ENCODE results near the gene SNX30. TPM values are rescaled to one million over a fixed set of nuclear protein-coding genes. Genes with fewer than 3 reads are reported as not detected.

Gene SNX30
- total RNA-seq, 2 experiments from 2014 or later, result 13.5 to 19.8 TPM

DNA sequence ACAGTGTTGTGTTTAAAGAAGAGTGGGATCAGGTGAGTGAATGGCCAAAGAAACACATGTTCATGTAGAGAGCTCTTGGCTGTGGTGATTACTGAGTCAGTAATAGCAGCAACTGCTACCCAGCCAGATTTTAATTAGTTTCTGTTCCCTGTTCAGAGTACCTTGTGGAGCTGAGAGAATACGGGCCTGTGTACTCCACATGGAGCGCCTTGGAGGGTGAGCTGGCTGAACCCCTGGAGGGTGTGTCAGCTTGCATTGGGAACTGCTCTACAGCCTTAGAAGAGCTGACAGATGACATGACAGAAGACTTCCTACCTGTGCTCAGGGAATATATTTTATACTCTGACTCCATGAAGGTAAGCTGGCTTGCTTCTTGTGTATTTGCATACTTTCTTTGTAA, 87.8 kb downstream of the SNX30 start:
- H3K36me3 ChIP-seq (ENCODE audit: insufficient read depth, low read length), result peaks cover 10% of the 10 kb centered on the region; the same call in 1 of the 2 replicates
- no peak overlapping the region for H3K4me2 ChIP-seq (ENCODE audit: low read length)
- H3K4me3 ChIP-seq (ENCODE audit: low read depth, low read length, poor library complexity, severe bottlenecking), result no peak overlapping the region
- H2AFZ ChIP-seq (ENCODE audit: low read length), result no peak overlapping the region
- H4K20me1 ChIP-seq (ENCODE audit: insufficient read depth, low read length), result no peaks in the 10 kb centered on the region
- no peaks in the 10 kb centered on the region for H3K9me2 ChIP-seq (ENCODE audit: insufficient read depth, low read length)
- BruUV-seq (replicated peaks), result no TSS peak
- H3K79me2 ChIP-seq (ENCODE audit: insufficient read depth, low read depth, low read length), result no peaks in the 10 kb centered on the region
- H3K4me1 ChIP-seq (ENCODE audit: insufficient read depth, low read length, poor library complexity, severe bottlenecking), result no peaks in the 10 kb centered on the region
- H3K27ac ChIP-seq (ENCODE audit: low read depth, low read length, poor library complexity, severe bottlenecking), result no peak overlapping the region
- DNase-seq (ENCODE audit: low spot score), result no peak
- intact Hi-C loops (cut with micrococcal nuclease; ENCODE audit: unreplicated experiment), result no loop called here
- ChIA-PET CTCF (ENCODE audit: unreplicated experiment) (no interaction called here), POLR2A (interaction anchor here (0.6 to 0.8 kb wide), 2 partner anchors 121 to 1247 kb away, joined by 3 read pairs; no protein-coding TSS in a partner anchor)
- TF ChIP-seq EZH2phosphoT487 (IDR thresholded peaks at IDR 0.05; ENCODE audit: borderline replicate concordance, low read depth, low read length), result no peak
- TF ChIP-seq, protein P1, sequence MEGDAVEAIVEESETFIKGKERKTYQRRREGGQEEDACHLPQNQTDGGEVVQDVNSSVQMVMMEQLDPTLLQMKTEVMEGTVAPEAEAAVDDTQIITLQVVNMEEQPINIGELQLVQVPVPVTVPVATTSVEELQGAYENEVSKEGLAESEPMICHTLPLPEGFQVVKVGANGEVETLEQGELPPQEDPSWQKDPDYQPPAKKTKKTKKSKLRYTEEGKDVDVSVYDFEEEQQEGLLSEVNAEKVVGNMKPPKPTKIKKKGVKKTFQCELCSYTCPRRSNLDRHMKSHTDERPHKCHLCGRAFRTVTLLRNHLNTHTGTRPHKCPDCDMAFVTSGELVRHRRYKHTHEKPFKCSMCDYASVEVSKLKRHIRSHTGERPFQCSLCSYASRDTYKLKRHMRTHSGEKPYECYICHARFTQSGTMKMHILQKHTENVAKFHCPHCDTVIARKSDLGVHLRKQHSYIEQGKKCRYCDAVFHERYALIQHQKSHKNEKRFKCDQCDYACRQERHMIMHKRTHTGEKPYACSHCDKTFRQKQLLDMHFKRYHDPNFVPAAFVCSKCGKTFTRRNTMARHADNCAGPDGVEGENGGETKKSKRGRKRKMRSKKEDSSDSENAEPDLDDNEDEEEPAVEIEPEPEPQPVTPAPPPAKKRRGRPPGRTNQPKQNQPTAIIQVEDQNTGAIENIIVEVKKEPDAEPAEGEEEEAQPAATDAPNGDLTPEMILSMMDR (conservative IDR thresholded peaks at IDR 0.05; ENCODE audit: low read length), result no peak
- H3K9me3 ChIP-seq (ENCODE audit: low read length), result no peaks in the 10 kb centered on the region

DNA sequence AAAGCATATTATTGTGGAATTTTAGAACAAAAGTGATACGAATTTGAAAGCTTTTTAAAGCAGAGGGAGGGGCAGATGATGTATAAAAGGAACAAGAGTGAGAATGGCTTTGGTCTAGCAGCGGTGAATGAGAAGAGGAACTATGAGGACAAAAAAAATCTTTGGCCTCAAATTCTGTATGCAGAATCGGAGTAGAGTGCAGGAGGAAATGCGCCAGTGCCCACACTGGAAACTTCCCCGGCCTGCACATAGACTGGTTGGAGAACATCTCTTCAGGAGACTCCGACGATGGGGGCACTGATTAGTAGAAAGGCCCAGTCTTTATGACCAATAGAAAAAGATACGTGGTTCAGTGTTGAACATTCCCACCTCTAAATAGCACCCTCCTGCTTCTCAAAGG, 88.8 kb downstream of the SNX30 start:
- intact Hi-C loops (cut with micrococcal nuclease; ENCODE audit: unreplicated experiment), result no loop called here
- TF ChIP-seq, protein P1 (conservative IDR thresholded peaks at IDR 0.05; ENCODE audit: low read length), result no peak
- TF ChIP-seq EZH2phosphoT487 (IDR thresholded peaks at IDR 0.05; ENCODE audit: borderline replicate concordance, low read depth, low read length), result no peak
- no peak overlapping the region for H2AFZ ChIP-seq (ENCODE audit: low read length)
- BruUV-seq (replicated peaks), result no TSS peak
- no peaks in the 10 kb centered on the region for H3K4me1 ChIP-seq (ENCODE audit: insufficient read depth, low read length, poor library complexity, severe bottlenecking)
- peaks cover 10% of the 10 kb centered on the region; the same call in 1 of the 2 replicates for H3K36me3 ChIP-seq (ENCODE audit: insufficient read depth, low read length)
- no peak overlapping the region for H3K4me2 ChIP-seq (ENCODE audit: low read length)
- H3K9me2 ChIP-seq (ENCODE audit: insufficient read depth, low read length), result no peaks in the 10 kb centered on the region
- no peaks in the 10 kb centered on the region for H3K9me3 ChIP-seq (ENCODE audit: low read length)
- DNase-seq (ENCODE audit: low spot score), result no peak
- POLR2A ChIA-PET, result no interaction called here
- H3K4me3 ChIP-seq (ENCODE audit: low read depth, low read length, poor library complexity, severe bottlenecking), result no peak overlapping the region
- CTCF ChIA-PET (ENCODE audit: unreplicated experiment), result no interaction called here
- H3K27ac ChIP-seq (ENCODE audit: low read depth, low read length, poor library complexity, severe bottlenecking), result no peak overlapping the region
- H4K20me1 ChIP-seq (ENCODE audit: insufficient read depth, low read length), result no peaks in the 10 kb centered on the region
- H3K79me2 ChIP-seq (ENCODE audit: insufficient read depth, low read depth, low read length), result no peaks in the 10 kb centered on the region

DNA sequence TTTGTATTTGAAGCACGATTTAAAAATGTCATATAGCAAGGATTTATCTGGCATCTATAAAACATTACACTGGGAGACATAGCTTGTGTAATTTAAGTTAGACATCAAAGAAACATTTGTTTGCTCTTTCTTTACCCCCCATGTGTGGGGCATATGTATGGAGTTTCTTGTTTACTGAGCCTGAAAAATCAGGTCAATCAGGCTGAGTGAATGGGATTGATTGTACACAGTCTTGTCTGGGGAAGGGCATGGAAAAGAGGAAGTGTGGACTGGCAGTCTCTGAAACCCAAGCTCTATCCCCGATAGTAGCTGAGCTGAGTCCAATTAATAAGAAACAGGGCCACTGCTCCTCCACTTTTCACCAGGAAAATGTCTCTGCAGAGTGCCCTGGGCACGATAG, 90.7 kb downstream of the SNX30 start:
- Histone ChIP-seq H3K4me2 (ENCODE audit: low read length) (no peak overlapping the region), H4K20me1 (ENCODE audit: insufficient read depth, low read length) (no peaks in the 10 kb centered on the region), H3K4me3 (ENCODE audit: low read depth, low read length, poor library complexity, severe bottlenecking) (no peak overlapping the region), H2AFZ (ENCODE audit: low read length) (no peak overlapping the region), H3K36me3 (ENCODE audit: insufficient read depth, low read length) (peaks cover 10% of the 10 kb centered on the region; the same call in 1 of the 2 replicates), H3K27ac (ENCODE audit: low read depth, low read length, poor library complexity, severe bottlenecking) (no peak overlapping the region), H3K79me2 (ENCODE audit: insufficient read depth, low read depth, low read length) (no peaks in the 10 kb centered on the region), H3K9me3 (ENCODE audit: low read length) (no peaks in the 10 kb centered on the region), H3K9me2 (ENCODE audit: insufficient read depth, low read length) (no peaks in the 10 kb centered on the region), H3K4me1 (ENCODE audit: insufficient read depth, low read length, poor library complexity, severe bottlenecking) (peaks cover 5% of the 10 kb centered on the region)
- ChIA-PET POLR2A (no interaction called here), CTCF (ENCODE audit: unreplicated experiment) (interaction anchor here (0.7 to 1.5 kb wide), 2 partner anchors 60 to 61 kb away, joined by 4 to 7 read pairs; no protein-coding TSS in a partner anchor)
- intact Hi-C loops (cut with micrococcal nuclease; ENCODE audit: unreplicated experiment), result no loop called here
- no peak for DNase-seq (ENCODE audit: low spot score)
- no peak for TF ChIP-seq EZH2phosphoT487 (IDR thresholded peaks at IDR 0.05; ENCODE audit: borderline replicate concordance, low read depth, low read length)
- TF ChIP-seq, protein P1 (conservative IDR thresholded peaks at IDR 0.05; ENCODE audit: low read length), result no peak
- BruUV-seq (replicated peaks), result no TSS peak
